HS-27A (cell line): ENCODE measurements around the gene THSD4.
A peak's percentile ranks its signal among the peaks of the same experiment; 100 is the strongest.

ENCODE experiments used
- DNase-seq: peaks from one replicate; pipeline ENCODE4 v3.0.0-alpha.2; 2012; ENCODE audit warnings: low read depth, missing footprints

Gene THSD4

GRCh38 chr15:71784719-71785118 lies 669.4 kb downstream of the THSD4 start:
- no peak for DNase-seq

- DNase-seq = no peak
Observed at GRCh38 chr15:71785996-71786395, 670.7 kb downstream of the THSD4 start.

GRCh38 chr15:71786673-71787072 lies 671.4 kb downstream of the THSD4 start:
- DNase-seq = no peak

- no peak for DNase-seq
Observed at GRCh38 chr15:71788646-71789579, 673.6 kb downstream of the THSD4 start.

GRCh38 chr15:71789616-71790015 lies 674.3 kb downstream of the THSD4 start:
- DNase-seq = no peak

- no peak for DNase-seq
Observed at GRCh38 chr15:71790081-71790480, 674.8 kb downstream of the THSD4 start.

- no peak for DNase-seq
Observed at GRCh38 chr15:71791975-71792374, 676.7 kb downstream of the THSD4 start.

- no peak for DNase-seq
Observed at GRCh38 chr15:71792521-71792920, 677.2 kb downstream of the THSD4 start.

GRCh38 chr15:71798641-71799040 lies 683.4 kb downstream of the THSD4 start:
- no peak for DNase-seq

- DNase-seq = no peak
Observed at GRCh38 chr15:71800190-71800589, 684.9 kb downstream of the THSD4 start.

- peak; percentile 71 for DNase-seq
Observed at GRCh38 chr15:71800835-71801745, 685.8 kb downstream of the THSD4 start.

- DNase-seq = no peak
Observed at GRCh38 chr15:71801935-71802655, 686.8 kb downstream of the THSD4 start.

GRCh38 chr15:71802770-71803169 lies 687.5 kb downstream of the THSD4 start:
- no peak for DNase-seq

- DNase-seq = no peak
Observed at GRCh38 chr15:71804226-71804625, 689.0 kb downstream of the THSD4 start.

GRCh38 chr15:71804695-71805470 lies 689.6 kb downstream of the THSD4 start:
- no peak for DNase-seq

- DNase-seq = no peak
Observed at GRCh38 chr15:71806452-71806931, 691.2 kb downstream of the THSD4 start.

GRCh38 chr15:71807125-71807629 lies 691.9 kb downstream of the THSD4 start:
- no peak for DNase-seq

- DNase-seq = no peak
Observed at GRCh38 chr15:71807691-71808091, 692.4 kb downstream of the THSD4 start.

GRCh38 chr15:71808311-71809020 lies 693.2 kb downstream of the THSD4 start:
- no peak for DNase-seq

- DNase-seq = no peak
Observed at GRCh38 chr15:71809346-71809745, 694.1 kb downstream of the THSD4 start.
